Measurements from ENCODE around the gene BNC1. TPM values are rescaled to one million over a fixed set of nuclear protein-coding genes. Genes with fewer than 3 reads are reported as not detected.

The BNC1 gene
- total RNA-seq, 4 donors from 2014 or later, result 0.16 to 2.0 (median 0.27) TPM

- WGBS, 2 donors (ENCODE audit: low coverage in 1 of 2), result 85 to 87% methylated on average over 5 of the region's 5 CpGs
- peaks cover 91% of the 10 kb centered on the region for H3K27me3 ChIP-seq
These were observed 2.3 kb downstream of the BNC1 start for GRCh38 chr15:83282141-83282540.

GRCh38 chr15:83278191-83278590, 6.3 kb downstream of the BNC1 start:
- Histone ChIP-seq H3K36me3 (no peaks in the 10 kb centered on the region), H3K4me3 (no peak overlapping the region), H3K27me3 (peaks cover 92% of the 10 kb centered on the region), H3K9me3 (no peaks in the 10 kb centered on the region), H3K27ac (no peak overlapping the region), H3K4me1 (peaks cover 0 to 6% (median 0%) of the 10 kb centered on the region in 3 donors)
- TF ChIP-seq EP300 (IDR thresholded peaks at IDR 0.05) (no peak), POLR2A (IDR thresholded peaks at IDR 0.05) (no peak), POLR2AphosphoS5 (IDR thresholded peaks at IDR 0.05) (no peak)
- TF ChIP-seq, protein P1, sequence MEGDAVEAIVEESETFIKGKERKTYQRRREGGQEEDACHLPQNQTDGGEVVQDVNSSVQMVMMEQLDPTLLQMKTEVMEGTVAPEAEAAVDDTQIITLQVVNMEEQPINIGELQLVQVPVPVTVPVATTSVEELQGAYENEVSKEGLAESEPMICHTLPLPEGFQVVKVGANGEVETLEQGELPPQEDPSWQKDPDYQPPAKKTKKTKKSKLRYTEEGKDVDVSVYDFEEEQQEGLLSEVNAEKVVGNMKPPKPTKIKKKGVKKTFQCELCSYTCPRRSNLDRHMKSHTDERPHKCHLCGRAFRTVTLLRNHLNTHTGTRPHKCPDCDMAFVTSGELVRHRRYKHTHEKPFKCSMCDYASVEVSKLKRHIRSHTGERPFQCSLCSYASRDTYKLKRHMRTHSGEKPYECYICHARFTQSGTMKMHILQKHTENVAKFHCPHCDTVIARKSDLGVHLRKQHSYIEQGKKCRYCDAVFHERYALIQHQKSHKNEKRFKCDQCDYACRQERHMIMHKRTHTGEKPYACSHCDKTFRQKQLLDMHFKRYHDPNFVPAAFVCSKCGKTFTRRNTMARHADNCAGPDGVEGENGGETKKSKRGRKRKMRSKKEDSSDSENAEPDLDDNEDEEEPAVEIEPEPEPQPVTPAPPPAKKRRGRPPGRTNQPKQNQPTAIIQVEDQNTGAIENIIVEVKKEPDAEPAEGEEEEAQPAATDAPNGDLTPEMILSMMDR (IDR thresholded peaks at IDR 0.05), result no peak
- no peak for ATAC-seq

More at GRCh38 chr15:83282141-83282540, 2.3 kb downstream of the BNC1 start:
- Histone ChIP-seq H3K36me3 (no peaks in the 10 kb centered on the region), H3K27ac (no peak overlapping the region), H3K4me3 (no peak overlapping the region), H3K9me3 (no peaks in the 10 kb centered on the region), H3K4me1 (peaks cover 0 to 22% (median 6%) of the 10 kb centered on the region in 3 donors)
- no peak for ATAC-seq
- no peak for TF ChIP-seq EP300 (IDR thresholded peaks at IDR 0.05)

- 83 to 90% methylated on average over 5 of the region's 5 CpGs for WGBS, 2 donors (ENCODE audit: low coverage in 1 of 2)
- Histone ChIP-seq H3K36me3 (no peaks in the 10 kb centered on the region), H3K4me1 (no peaks in the 10 kb centered on the region), H3K9me3 (no peaks in the 10 kb centered on the region), H3K4me3 (no peak overlapping the region), H3K27ac (no peak overlapping the region), H3K27me3 (peaks cover 77% of the 10 kb centered on the region)
- TF ChIP-seq POLR2A (IDR thresholded peaks at IDR 0.05), result no peak
- no peak for TF ChIP-seq EP300 (IDR thresholded peaks at IDR 0.05)
- no peak for TF ChIP-seq POLR2AphosphoS5 (IDR thresholded peaks at IDR 0.05)
- TF ChIP-seq, protein P1 (IDR thresholded peaks at IDR 0.05), result no peak
- no peak for ATAC-seq
These were observed 7.8 kb downstream of the BNC1 start for GRCh38 chr15:83276661-83277060.

DNA sequence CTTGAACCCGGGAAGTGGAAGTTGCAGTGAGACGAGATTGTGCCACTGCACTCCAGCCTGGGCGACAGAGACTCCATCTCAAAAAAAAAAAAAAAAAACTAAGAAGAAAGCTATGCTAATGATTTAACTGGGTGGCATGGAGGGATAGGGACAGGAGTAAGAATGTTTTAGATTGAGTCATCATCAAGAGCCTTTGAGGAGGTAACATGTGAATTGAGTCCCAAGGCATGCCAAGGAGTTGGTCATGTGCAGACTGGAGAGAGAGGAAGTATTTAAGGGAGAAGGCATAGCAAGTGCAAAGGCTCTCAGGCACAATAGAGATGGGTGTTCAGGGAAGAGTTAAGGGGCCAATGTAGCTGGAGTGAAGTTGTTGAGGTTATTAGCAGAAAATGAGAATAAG, 9.1 kb downstream of the BNC1 start:
- no peak for TF ChIP-seq POLR2AphosphoS5 (IDR thresholded peaks at IDR 0.05)
- TF ChIP-seq EP300 (IDR thresholded peaks at IDR 0.05), result no peak
- TF ChIP-seq POLR2A (IDR thresholded peaks at IDR 0.05), result no peak
- TF ChIP-seq, protein P1 (IDR thresholded peaks at IDR 0.05), result no peak
- ATAC-seq, result no peak
- Histone ChIP-seq H3K4me3 (no peak overlapping the region), H3K27me3 (peaks cover 65% of the 10 kb centered on the region), H3K27ac (no peak overlapping the region), H3K4me1 (no peaks in the 10 kb centered on the region), H3K36me3 (no peaks in the 10 kb centered on the region), H3K9me3 (no peaks in the 10 kb centered on the region)
- WGBS, 2 donors (ENCODE audit: low coverage in 1 of 2), result 97% methylated on average over 3 of the region's 3 CpGs; no CpG with 5 or more reads in 1 of the 2 donors

GRCh38 chr15:83270176-83270575, 14.3 kb downstream of the BNC1 start:
- Histone ChIP-seq H3K27ac (no peak overlapping the region), H3K4me1 (no peaks in the 10 kb centered on the region), H3K4me3 (no peak overlapping the region), H3K27me3 (peaks cover 41% of the 10 kb centered on the region), H3K36me3 (no peaks in the 10 kb centered on the region), H3K9me3 (no peaks in the 10 kb centered on the region)
- WGBS, 2 donors (ENCODE audit: low coverage in 1 of 2), result 33% methylated on average over 1 of the region's 1 CpG
- no peak for TF ChIP-seq POLR2A (IDR thresholded peaks at IDR 0.05)
- TF ChIP-seq, protein P1 (IDR thresholded peaks at IDR 0.05), result no peak
- no peak for TF ChIP-seq POLR2AphosphoS5 (IDR thresholded peaks at IDR 0.05)
- TF ChIP-seq EP300 (IDR thresholded peaks at IDR 0.05), result no peak
- ATAC-seq, result no peak
